Measurements from ENCODE around the gene CTSC. TPM values are rescaled to one million over a fixed set of nuclear protein-coding genes. Genes with fewer than 3 reads are reported as not detected.

Gene CTSC
- total RNA-seq, 2 experiments from 2014 or later, result 287 to 292 TPM

Other genes with a start within 250 kb of the CTSC start
- gene RAB38, start 162.3 kb downstream of the CTSC start, total RNA-seq, result 1 to 10 TPM; 2.2 to 4.7 TPM

All from activated CD8-positive, alpha-beta memory T cell treated with anti-CD3 and anti-CD28 coated beads, Interleukin-2, amount 10 ng/mL, durations not matched to agents 7 days and 5 days (primary cell).